Loucy (cell line): ENCODE data around the gene TYRO3.

Experiments
- H2AFZ ChIP-seq: fragments of 200-600 bp; sonication (generic); 2 replicates; pipeline ENCODE4 v1.6.0; 2016; ENCODE audit warnings: antibody characterized with exemption, mild to moderate bottlenecking, low read length, moderate library complexity
- H3F3A ChIP-seq: fragments of 200-600 bp; 2 replicates; pipeline ENCODE4 v1.6.0; 2016; ENCODE audit warnings: antibody characterized with exemption, low read depth, mild to moderate bottlenecking
- H3K27me3 ChIP-seq: fragments of 200-600 bp; sonication (generic); 2 replicates; pipeline ENCODE4 v1.6.1; 2014; ENCODE audit warnings: low read length, mild to moderate bottlenecking; ENCODE audit not compliant: insufficient read depth, poor library complexity, severe bottlenecking
- H3K36me3 ChIP-seq: fragments of 200-600 bp; sonication (generic); 2 replicates; pipeline ENCODE4 v1.6.1; 2016; ENCODE audit warnings: low read length; ENCODE audit not compliant: insufficient read depth
- H3K4me1 ChIP-seq: fragments of 200-600 bp; sonication (generic); 2 replicates; pipeline ENCODE4 v1.5.1; 2014; ENCODE audit warnings: low read length, mild to moderate bottlenecking; ENCODE audit not compliant: insufficient read depth, poor library complexity, severe bottlenecking
- H3K4me2 ChIP-seq: fragments of 200-600 bp; sonication (generic); 2 replicates; pipeline ENCODE4 v1.6.0; 2014; ENCODE audit warnings: antibody characterized with exemption, low read length, low read depth, mild to moderate bottlenecking; ENCODE audit not compliant: poor library complexity, severe bottlenecking
- H3K4me3 ChIP-seq: fragments of 200-600 bp; sonication (generic); 2 replicates; pipeline ENCODE4 v1.5.1; 2014; ENCODE audit warnings: low read length, mild to moderate bottlenecking, mixed read lengths; ENCODE audit not compliant: poor library complexity, severe bottlenecking
- H3K79me2 ChIP-seq: fragments of 200-600 bp; sonication (generic); 2 replicates; pipeline ENCODE4 v1.6.1; 2014; ENCODE audit warnings: low read length; ENCODE audit not compliant: insufficient read depth
- H3K9ac ChIP-seq: fragments of 200-600 bp; sonication (generic); 2 replicates; pipeline ENCODE4 v1.6.0; 2014; ENCODE audit warnings: mild to moderate bottlenecking, low read depth, low read length, moderate library complexity; ENCODE audit not compliant: poor library complexity, severe bottlenecking
- H3K9me2 ChIP-seq: fragments of 200-600 bp; sonication (generic); replicated peaks from 2 replicates; pipeline ENCODE4 v1.6.1; 2016; ENCODE audit warnings: low read depth, low read length, mixed read lengths
- H3K9me3 ChIP-seq: fragments of 200-600 bp; sonication (generic); 2 replicates; pipeline ENCODE4 v1.6.1; 2014; ENCODE audit warnings: mild to moderate bottlenecking, antibody characterized with exemption, low read length, low read depth; ENCODE audit not compliant: insufficient read depth
- H4K20me1 ChIP-seq: fragments of 200-600 bp; sonication (generic); 2 replicates; pipeline ENCODE4 v1.6.0; 2014; ENCODE audit warnings: antibody characterized with exemption, low read length, mild to moderate bottlenecking; ENCODE audit not compliant: insufficient read depth, poor library complexity, severe bottlenecking
- CTCF ChIP-seq: fragments of 200-600 bp; sonication (generic); conservative IDR thresholded peaks from 2 replicates; pipeline ENCODE4 v1.5.1; 2014; ENCODE audit warnings: mild to moderate bottlenecking, antibody characterized with exemption, low read length
- EZH2phosphoT487 ChIP-seq: fragments of 200-600 bp; IDR thresholded peaks from 2 replicates; pipeline ENCODE4 v1.6.1; 2018; ENCODE audit warnings: antibody characterized with exemption, mild to moderate bottlenecking, moderate library complexity, borderline replicate concordance

TYRO3 gene

GRCh38 chr15:41630616-41631217 lies 71.7 kb downstream of the TYRO3 start:
- H3K4me2 ChIP-seq = no peak overlapping the region
- H3K4me1 ChIP-seq = peaks cover 44% of the 10 kb centered on the region
- no peak overlapping the region for H2AFZ ChIP-seq
- no peak overlapping the region for H3K9ac ChIP-seq
- no peak for TF ChIP-seq EZH2phosphoT487
- no peak for TF ChIP-seq CTCF
- peaks cover 94% of the 10 kb centered on the region for H3K79me2 ChIP-seq
- H3K9me2 ChIP-seq = no peaks in the 10 kb centered on the region
- no peaks in the 10 kb centered on the region for H3F3A ChIP-seq
- H4K20me1 ChIP-seq = peaks cover 16% of the 10 kb centered on the region
- H3K4me3 ChIP-seq = no peak overlapping the region
- no peaks in the 10 kb centered on the region for H3K27me3 ChIP-seq
- H3K36me3 ChIP-seq = no peaks in the 10 kb centered on the region
- H3K9me3 ChIP-seq = no peaks in the 10 kb centered on the region

GRCh38 chr15:41631880-41632470 lies 73.0 kb downstream of the TYRO3 start:
- Histone ChIP-seq H3K4me2 (peak overlapping the region; percentile 26), H3K9me3 (no peaks in the 10 kb centered on the region), H3K27me3 (no peaks in the 10 kb centered on the region), H2AFZ (no peak overlapping the region), H3K4me3 (no peak overlapping the region), H3K9me2 (no peaks in the 10 kb centered on the region), H3K36me3 (no peaks in the 10 kb centered on the region), H3K9ac (peak overlapping the region; percentile 12), H3K4me1 (peaks cover 44% of the 10 kb centered on the region), H3K79me2 (peaks cover 94% of the 10 kb centered on the region), H3F3A (no peaks in the 10 kb centered on the region), H4K20me1 (peaks cover 16% of the 10 kb centered on the region)
- TF ChIP-seq CTCF = no peak
- TF ChIP-seq EZH2phosphoT487 = no peak
